ENCODE measurements around the gene CYP8B1. TPM values are rescaled to one million over a fixed set of nuclear protein-coding genes. Genes with fewer than 3 reads are reported as not detected.
A peak's percentile ranks its signal among the peaks of the same experiment; 100 is the strongest.

The CYP8B1 gene
- total and polyA plus RNA-seq, 2 of the 13 experiments (the other 11 are each of a cell fraction or from before 2014, with no cell fraction given) = 0.58 to 2.0 TPM

DNA sequence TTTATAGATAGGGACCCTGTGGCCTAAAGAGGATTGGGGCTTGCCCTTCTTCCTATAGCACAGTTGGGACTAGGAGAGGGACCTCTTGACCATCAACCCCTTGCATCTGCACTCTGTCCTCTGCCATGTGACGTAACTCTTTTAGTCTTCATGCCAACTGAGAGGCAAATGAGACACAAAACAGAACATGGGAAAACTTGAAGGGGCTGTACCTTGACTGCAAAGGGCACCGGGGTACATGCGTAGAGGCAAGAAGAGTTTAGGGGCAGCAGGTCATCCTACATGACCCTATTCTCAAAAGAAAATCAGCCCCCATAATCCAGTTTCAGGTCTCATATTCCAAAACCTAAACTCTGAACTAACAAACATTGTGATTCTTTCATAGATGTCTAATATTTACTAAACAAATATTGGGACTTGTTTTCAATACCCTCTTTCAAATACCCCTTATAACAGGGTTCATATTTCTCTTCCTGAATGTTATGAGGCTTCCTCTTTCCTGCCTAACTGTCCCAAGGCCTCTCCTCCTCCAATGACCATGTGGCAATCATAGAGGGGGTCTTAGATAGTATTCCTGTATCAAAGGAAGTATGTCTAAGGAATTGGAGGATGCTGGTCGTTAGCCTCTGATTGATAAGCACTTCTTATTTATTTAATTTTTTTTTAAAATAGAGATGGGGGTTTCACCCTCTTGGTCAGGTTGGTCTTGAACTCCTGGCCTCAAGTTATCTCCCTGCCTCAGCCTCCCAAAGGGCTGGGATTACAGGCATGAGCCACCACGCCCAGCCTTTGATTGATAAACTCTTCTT is 45.8 kb downstream of the CYP8B1 start (continued):
- TF ChIP-seq SMAD3 (CRISPR knock-in tag; IDR thresholded peaks at IDR 0.05) (peak; percentile 14; the same call in 1 of the 2 replicates), GLI4 (CRISPR knock-in tag; IDR thresholded peaks at IDR 0.05; ENCODE audit: borderline replicate concordance) (no peak), EEA1 (CRISPR knock-in tag; IDR thresholded peaks at IDR 0.05; ENCODE audit: borderline replicate concordance) (no peak), DPF2 (CRISPR knock-in tag; IDR thresholded peaks at IDR 0.05; ENCODE audit: borderline replicate concordance, low read depth) (0 out of 2 replicates have a peak, but pooled peaks have one; percentile 21), ZNF570 (CRISPR knock-in tag; IDR thresholded peaks at IDR 0.05; ENCODE audit: borderline replicate concordance) (no peak), HDAC6 (IDR thresholded peaks at IDR 0.05; ENCODE audit: low read depth, low read length) (no peak), NPAS2 (CRISPR knock-in tag; IDR thresholded peaks at IDR 0.05; ENCODE audit: borderline replicate concordance) (no peak), NR3C1 (CRISPR knock-in tag; IDR thresholded peaks at IDR 0.05) (no peak), MEF2D (CRISPR knock-in tag; IDR thresholded peaks at IDR 0.05) (no peak; the same call in 1 of the 2 replicates), ZNF564 (CRISPR knock-in tag; IDR thresholded peaks at IDR 0.05) (no peak)
- TF ChIP-seq, protein P1, sequence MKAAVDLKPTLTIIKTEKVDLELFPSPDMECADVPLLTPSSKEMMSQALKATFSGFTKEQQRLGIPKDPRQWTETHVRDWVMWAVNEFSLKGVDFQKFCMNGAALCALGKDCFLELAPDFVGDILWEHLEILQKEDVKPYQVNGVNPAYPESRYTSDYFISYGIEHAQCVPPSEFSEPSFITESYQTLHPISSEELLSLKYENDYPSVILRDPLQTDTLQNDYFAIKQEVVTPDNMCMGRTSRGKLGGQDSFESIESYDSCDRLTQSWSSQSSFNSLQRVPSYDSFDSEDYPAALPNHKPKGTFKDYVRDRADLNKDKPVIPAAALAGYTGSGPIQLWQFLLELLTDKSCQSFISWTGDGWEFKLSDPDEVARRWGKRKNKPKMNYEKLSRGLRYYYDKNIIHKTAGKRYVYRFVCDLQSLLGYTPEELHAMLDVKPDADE (CRISPR knock-in tag; IDR thresholded peaks at IDR 0.05) = no peak
- TF ChIP-seq, protein P2, sequence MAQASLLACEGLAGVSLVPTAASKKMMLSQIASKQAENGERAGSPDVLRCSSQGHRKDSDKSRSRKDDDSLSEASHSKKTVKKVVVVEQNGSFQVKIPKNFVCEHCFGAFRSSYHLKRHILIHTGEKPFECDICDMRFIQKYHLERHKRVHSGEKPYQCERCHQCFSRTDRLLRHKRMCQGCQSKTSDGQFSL (CRISPR knock-in tag; IDR thresholded peaks at IDR 0.05) = no peak
- TF ChIP-seq, protein P3, sequence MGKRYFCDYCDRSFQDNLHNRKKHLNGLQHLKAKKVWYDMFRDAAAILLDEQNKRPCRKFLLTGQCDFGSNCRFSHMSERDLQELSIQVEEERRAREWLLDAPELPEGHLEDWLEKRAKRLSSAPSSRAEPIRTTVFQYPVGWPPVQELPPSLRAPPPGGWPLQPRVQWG (CRISPR knock-in tag; IDR thresholded peaks at IDR 0.05; ENCODE audit: borderline replicate concordance, low read depth) = no peak
- TF ChIP-seq, protein P4, sequence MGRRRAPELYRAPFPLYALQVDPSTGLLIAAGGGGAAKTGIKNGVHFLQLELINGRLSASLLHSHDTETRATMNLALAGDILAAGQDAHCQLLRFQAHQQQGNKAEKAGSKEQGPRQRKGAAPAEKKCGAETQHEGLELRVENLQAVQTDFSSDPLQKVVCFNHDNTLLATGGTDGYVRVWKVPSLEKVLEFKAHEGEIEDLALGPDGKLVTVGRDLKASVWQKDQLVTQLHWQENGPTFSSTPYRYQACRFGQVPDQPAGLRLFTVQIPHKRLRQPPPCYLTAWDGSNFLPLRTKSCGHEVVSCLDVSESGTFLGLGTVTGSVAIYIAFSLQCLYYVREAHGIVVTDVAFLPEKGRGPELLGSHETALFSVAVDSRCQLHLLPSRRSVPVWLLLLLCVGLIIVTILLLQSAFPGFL (CRISPR knock-in tag; IDR thresholded peaks at IDR 0.05) = no peak
- TF ChIP-seq, protein P5, sequence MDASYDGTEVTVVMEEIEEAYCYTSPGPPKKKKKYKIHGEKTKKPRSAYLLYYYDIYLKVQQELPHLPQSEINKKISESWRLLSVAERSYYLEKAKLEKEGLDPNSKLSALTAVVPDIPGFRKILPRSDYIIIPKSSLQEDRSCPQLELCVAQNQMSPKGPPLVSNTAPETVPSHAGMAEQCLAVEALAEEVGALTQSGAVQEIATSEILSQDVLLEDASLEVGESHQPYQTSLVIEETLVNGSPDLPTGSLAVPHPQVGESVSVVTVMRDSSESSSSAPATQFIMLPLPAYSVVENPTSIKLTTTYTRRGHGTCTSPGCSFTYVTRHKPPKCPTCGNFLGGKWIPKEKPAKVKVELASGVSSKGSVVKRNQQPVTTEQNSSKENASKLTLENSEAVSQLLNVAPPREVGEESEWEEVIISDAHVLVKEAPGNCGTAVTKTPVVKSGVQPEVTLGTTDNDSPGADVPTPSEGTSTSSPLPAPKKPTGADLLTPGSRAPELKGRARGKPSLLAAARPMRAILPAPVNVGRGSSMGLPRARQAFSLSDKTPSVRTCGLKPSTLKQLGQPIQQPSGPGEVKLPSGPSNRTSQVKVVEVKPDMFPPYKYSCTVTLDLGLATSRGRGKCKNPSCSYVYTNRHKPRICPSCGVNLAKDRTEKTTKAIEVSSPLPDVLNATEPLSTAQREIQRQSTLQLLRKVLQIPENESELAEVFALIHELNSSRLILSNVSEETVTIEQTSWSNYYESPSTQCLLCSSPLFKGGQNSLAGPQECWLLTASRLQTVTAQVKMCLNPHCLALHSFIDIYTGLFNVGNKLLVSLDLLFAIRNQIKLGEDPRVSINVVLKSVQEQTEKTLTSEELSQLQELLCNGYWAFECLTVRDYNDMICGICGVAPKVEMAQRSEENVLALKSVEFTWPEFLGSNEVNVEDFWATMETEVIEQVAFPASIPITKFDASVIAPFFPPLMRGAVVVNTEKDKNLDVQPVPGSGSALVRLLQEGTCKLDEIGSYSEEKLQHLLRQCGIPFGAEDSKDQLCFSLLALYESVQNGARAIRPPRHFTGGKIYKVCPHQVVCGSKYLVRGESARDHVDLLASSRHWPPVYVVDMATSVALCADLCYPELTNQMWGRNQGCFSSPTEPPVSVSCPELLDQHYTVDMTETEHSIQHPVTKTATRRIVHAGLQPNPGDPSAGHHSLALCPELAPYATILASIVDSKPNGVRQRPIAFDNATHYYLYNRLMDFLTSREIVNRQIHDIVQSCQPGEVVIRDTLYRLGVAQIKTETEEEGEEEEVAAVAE (CRISPR knock-in tag; IDR thresholded peaks at IDR 0.05; ENCODE audit: borderline replicate concordance) = no peak; the same call in 1 of the 2 replicates
- TF ChIP-seq, protein P6, sequence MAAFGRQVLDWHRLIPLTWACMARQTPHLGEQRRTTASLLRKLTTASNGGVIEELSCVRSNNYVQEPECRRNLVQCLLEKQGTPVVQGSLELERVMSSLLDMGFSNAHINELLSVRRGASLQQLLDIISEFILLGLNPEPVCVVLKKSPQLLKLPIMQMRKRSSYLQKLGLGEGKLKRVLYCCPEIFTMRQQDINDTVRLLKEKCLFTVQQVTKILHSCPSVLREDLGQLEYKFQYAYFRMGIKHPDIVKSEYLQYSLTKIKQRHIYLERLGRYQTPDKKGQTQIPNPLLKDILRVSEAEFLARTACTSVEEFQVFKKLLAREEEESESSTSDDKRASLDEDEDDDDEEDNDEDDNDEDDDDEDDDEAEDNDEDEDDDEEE (CRISPR knock-in tag; IDR thresholded peaks at IDR 0.05) = no peak
- TF ChIP-seq, protein P7, sequence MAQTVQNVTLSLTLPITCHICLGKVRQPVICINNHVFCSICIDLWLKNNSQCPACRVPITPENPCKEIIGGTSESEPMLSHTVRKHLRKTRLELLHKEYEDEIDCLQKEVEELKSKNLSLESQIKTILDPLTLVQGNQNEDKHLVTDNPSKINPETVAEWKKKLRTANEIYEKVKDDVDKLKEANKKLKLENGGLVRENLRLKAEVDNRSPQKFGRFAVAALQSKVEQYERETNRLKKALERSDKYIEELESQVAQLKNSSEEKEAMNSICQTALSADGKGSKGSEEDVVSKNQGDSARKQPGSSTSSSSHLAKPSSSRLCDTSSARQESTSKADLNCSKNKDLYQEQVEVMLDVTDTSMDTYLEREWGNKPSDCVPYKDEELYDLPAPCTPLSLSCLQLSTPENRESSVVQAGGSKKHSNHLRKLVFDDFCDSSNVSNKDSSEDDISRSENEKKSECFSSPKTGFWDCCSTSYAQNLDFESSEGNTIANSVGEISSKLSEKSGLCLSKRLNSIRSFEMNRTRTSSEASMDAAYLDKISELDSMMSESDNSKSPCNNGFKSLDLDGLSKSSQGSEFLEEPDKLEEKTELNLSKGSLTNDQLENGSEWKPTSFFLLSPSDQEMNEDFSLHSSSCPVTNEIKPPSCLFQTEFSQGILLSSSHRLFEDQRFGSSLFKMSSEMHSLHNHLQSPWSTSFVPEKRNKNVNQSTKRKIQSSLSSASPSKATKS (CRISPR knock-in tag; IDR thresholded peaks at IDR 0.05) = no peak

Data from HepG2 (cell line).